ENCODE data around the gene ZNF548. TPM values are rescaled to one million over a fixed set of nuclear protein-coding genes. Genes with fewer than 3 reads are reported as not detected.

Gene ZNF548
- total RNA-seq, 1 experiment from 2014 or later = 13.0 TPM

GRCh38 chr19:57382806-57383488 is 6.7 kb upstream of the ZNF548 start:
- Histone ChIP-seq H3K9me3 (ENCODE audit: control insufficient read depth, low read depth, low read length) (peaks cover 6% of the 10 kb centered on the region), H2BK12ac (ENCODE audit: insufficient read length, low read depth, low read length) (no peak overlapping the region), H3K9ac (ENCODE audit: extremely low read depth, insufficient read length, low read length) (no peak overlapping the region), H3K27ac (ENCODE audit: insufficient read length, low read depth, low read length) (no peak overlapping the region), H2BK120ac (ENCODE audit: low read depth, low read length, poor library complexity, severe bottlenecking) (no peak overlapping the region), H3K27me3 (ENCODE audit: insufficient read depth, low read length) (no peaks in the 10 kb centered on the region), H4K20me1 (ENCODE audit: control insufficient read depth, insufficient read depth, insufficient read length) (no peaks in the 10 kb centered on the region), H3K23me2 (ENCODE audit: insufficient read length, low read depth, low read length, poor library complexity, severe bottlenecking) (no peaks in the 10 kb centered on the region), H3K79me1 (ENCODE audit: insufficient read depth, low read depth, low read length, poor library complexity, severe bottlenecking) (no peaks in the 10 kb centered on the region), H3K79me2 (ENCODE audit: insufficient read depth, low read length) (no peaks in the 10 kb centered on the region), H2BK20ac (ENCODE audit: low read depth, low read length, poor library complexity, severe bottlenecking) (no peak overlapping the region), H3K18ac (ENCODE audit: insufficient read length, low read depth, low read length) (no peak overlapping the region), H2AFZ (ENCODE audit: low read length) (no peak overlapping the region), H3K23ac (ENCODE audit: insufficient read length, low read depth, low read length) (no peak overlapping the region), H2BK5ac (ENCODE audit: insufficient read length, low read length) (no peak overlapping the region), H3K56ac (ENCODE audit: insufficient read length, low read depth, low read length) (no peak overlapping the region), H2AK5ac (ENCODE audit: insufficient read length, low read length) (no peak overlapping the region), H4K91ac (ENCODE audit: insufficient read length, low read depth, low read length) (no peak overlapping the region), H3K14ac (ENCODE audit: insufficient read depth, low read length) (no peak overlapping the region), H3K4me1 (ENCODE audit: insufficient read depth, low read length) (no peaks in the 10 kb centered on the region), H3K4me2 (ENCODE audit: insufficient read depth, insufficient read length, low read length) (no peak overlapping the region), H3K4ac (ENCODE audit: low read depth, low read length) (no peak overlapping the region), H3T11ph (ENCODE audit: low read length) (no peak overlapping the region), H4K8ac (replicated peaks; ENCODE audit: insufficient read length, low read depth, low read length) (no peak overlapping the region), H4K5ac (ENCODE audit: insufficient read length, low read depth, low read length) (no peak overlapping the region), H2BK15ac (ENCODE audit: low read depth, low read length) (no peak overlapping the region)
- H3K36me3 Mint-ChIP-seq (ENCODE audit: insufficient read depth in 1 of 3, low read depth in 3 of 3) = peaks cover 3 to 12% (median 10%) of the 10 kb centered on the region in 3 experiments
- no peak overlapping the region for H3K27ac Mint-ChIP-seq
- H3K9me3 Mint-ChIP-seq = peaks cover 9 to 13% of the 10 kb centered on the region in 2 experiments
- no peak overlapping the region for H3K4me3 Mint-ChIP-seq
- no peak for TF ChIP-seq CTCF (conservative IDR thresholded peaks at IDR 0.05)
- no peak for DNase-seq
- no peaks in the 10 kb centered on the region for H3K4me1 Mint-ChIP-seq
- WGBS (ENCODE audit: extremely low coverage, insufficient read length, low lambda C conversion rate) = no CpG with 5 or more reads among the region's 7 CpGs
- peaks cover 13% of the 10 kb centered on the region for H3K27me3 Mint-ChIP-seq (ENCODE audit: low read depth)
